HG03066 (cell line): Measurements from ENCODE around the gene DNAJC6.

ENCODE experiments used
- ATAC-seq: cut with Tn5 transposase; IDR thresholded peaks from one replicate; pipeline ENCODE4 v1.9.1; 2021; ENCODE audit warnings: low read depth; ENCODE audit not compliant: unreplicated experiment

Gene DNAJC6

GRCh38 chr1:65309304-65310077 lies at the start of gene DNAJC6:
DNAJC6 (plus strand) TSS chr1:65309543; CDS start chr1:65309746, 203 bp downstream.
- ATAC-seq: no peak

- no peak for ATAC-seq
These were observed 49.5 kb upstream of the DNAJC6 start for GRCh38 chr1:65259816-65260215.

- no peak for ATAC-seq
These were observed 48.4 kb upstream of the DNAJC6 start for GRCh38 chr1:65260851-65261473.

GRCh38 chr1:65263286-65263685 lies 46.1 kb upstream of the DNAJC6 start:
- no peak for ATAC-seq

- ATAC-seq: no peak
These were observed 45.0 kb upstream of the DNAJC6 start for GRCh38 chr1:65264197-65264929.

GRCh38 chr1:65265296-65265650 lies 44.1 kb upstream of the DNAJC6 start:
- no peak for ATAC-seq

GRCh38 chr1:65265651-65266351 lies 43.5 kb upstream of the DNAJC6 start:
- no peak for ATAC-seq

- no peak for ATAC-seq
These were observed 42.9 kb upstream of the DNAJC6 start for GRCh38 chr1:65266476-65266875.

GRCh38 chr1:65267271-65267670 lies 42.1 kb upstream of the DNAJC6 start:
- ATAC-seq: no peak

- ATAC-seq: no peak
These were observed 41.7 kb upstream of the DNAJC6 start for GRCh38 chr1:65267683-65268082.

GRCh38 chr1:65269612-65270011 lies 39.7 kb upstream of the DNAJC6 start:
- no peak for ATAC-seq

- ATAC-seq: no peak
These were observed 33.0 kb upstream of the DNAJC6 start for GRCh38 chr1:65276197-65276939.

- ATAC-seq: no peak
These were observed 31.6 kb upstream of the DNAJC6 start for GRCh38 chr1:65277605-65278347.

- no peak for ATAC-seq
These were observed 30.8 kb upstream of the DNAJC6 start for GRCh38 chr1:65278376-65279069.

GRCh38 chr1:65279070-65279779 lies 30.1 kb upstream of the DNAJC6 start:
- no peak for ATAC-seq

GRCh38 chr1:65281846-65282245 lies 27.5 kb upstream of the DNAJC6 start:
- ATAC-seq: no peak

GRCh38 chr1:65284229-65284628 lies 25.1 kb upstream of the DNAJC6 start:
- no peak for ATAC-seq

GRCh38 chr1:65289449-65289848 lies 19.9 kb upstream of the DNAJC6 start:
- no peak for ATAC-seq
